GM21526 (cell line): ENCODE measurements around the gene CRELD2.
"Not testable (repeated sequence)": the region's sequence is repeated elsewhere in the genome, so short reads cannot be mapped to it uniquely, and the experiment has no call there.

Source experiments
- ATAC-seq: cut with Tn5 transposase; IDR thresholded peaks from one replicate; pipeline ENCODE4 v1.9.1; 2021; ENCODE audit warnings: moderate library complexity; ENCODE audit not compliant: unreplicated experiment, low FRiP score

CRELD2 gene

GRCh38 chr22:49942565-49943404, 24.4 kb downstream of the CRELD2 start:
- no peak for ATAC-seq

GRCh38 chr22:49943405-49943765, 25.0 kb downstream of the CRELD2 start:
- ATAC-seq, result no peak

DNA sequence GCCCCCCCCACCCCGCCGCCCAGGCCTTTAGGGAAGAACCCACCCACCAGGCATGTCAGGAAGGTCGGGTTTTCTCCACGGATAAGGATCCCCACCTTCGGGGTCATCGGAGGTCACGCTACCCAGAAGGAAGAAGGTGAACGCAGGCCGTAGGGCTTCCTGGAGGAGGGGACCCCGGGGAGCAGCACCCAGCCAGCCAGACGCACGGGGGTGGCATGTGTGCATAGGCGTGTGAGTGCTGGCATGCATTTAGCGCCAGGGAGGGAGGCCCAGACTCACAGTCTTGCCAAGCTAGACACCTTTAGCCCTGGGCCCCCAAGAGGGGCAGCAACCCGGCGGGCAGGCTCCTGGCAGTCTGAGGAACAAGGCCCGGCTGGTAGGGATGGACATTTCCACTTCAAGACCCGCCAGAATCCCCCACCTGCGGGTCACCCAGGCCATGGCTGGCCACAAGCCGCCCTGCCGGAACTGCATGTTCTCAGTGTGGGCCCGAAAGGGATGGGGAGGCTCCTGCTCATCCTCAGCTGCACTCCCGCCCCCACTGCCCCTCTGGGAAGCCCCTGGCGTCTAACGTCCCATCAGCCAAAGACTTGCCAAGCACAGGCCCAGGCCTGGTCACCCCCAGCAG, 25.5 kb downstream of the CRELD2 start:
- ATAC-seq, result no peak

DNA sequence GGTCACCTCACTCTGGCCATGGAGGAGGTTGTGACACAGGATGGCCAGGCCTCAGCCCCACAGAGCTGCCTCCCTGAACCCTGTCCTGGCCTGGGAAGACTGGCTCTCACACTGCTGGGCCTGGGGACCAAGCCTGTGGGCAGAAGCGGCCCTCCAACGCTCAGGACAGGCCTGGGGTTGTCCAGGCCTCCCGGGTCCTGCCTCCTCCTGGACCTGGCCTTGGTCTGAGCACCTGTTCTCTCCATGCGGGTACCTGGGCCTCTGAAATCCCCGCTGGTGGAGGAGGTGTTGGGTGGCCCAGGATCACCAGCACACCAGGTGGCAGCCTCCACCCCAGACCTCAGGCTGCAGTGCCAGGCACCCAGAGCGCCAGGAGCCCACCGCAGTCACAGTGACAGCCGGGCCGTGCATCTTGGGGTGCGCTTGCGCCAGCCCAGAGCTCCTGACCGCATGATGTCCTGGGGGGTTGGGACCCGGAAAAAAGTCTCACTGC, 26.0 kb downstream of the CRELD2 start:
- no peak for ATAC-seq

DNA sequence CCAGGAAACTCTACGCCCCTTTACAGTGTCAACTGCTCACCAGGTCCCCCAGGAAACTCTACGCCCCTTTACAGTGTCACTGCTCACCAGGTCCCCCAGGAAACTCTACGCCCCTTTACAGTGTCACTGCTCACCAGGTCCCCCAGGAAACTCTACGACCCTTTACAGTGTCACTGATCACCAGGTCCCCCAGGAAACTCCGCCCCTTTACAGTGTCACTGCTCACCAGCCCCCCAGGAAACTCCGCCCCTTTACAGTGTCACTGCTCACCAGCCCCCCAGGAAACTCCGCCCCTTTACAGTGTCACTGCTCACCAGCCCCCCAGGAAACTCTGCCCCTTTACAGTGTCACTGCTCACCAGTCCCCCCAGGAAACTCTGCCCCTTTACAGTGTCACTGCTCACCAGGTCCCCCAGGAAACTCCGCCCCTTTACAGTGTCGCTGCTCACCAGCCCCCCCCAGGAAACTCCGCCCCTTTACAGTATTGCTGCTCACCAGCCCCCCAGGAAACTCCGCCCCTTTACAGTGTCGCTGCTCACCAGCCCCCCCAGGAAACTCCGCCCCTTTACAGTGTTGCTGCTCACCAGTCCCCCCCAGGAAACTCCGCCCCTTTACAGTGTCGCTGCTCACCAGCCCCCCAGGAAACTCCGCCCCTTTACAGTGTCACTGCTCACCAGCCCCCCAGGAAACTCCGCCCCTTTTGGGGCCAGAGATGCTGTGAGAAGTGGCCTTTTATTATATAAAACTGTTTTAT, 26.8 kb downstream of the CRELD2 start:
- ATAC-seq, result not testable (repeated sequence)

GRCh38 chr22:49946612-49947295, 28.3 kb downstream of the CRELD2 start:
- no peak for ATAC-seq

DNA sequence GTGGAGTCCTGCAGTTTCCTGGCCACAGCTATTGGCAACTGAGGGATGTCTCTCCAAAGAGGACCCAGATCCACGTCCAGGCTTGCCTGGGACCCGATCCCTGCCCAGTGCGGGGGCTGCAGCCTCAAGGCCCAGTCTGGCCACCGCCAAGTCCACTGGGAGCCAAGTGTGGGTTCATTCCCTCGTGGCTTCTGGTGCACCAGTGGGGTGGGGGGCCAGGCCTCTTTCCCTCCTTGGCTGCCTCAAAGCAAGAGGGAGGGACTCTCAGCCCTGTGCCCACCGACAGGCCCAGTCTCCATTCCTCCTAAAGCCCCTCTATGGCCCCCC, 28.8 kb downstream of the CRELD2 start:
- ATAC-seq, result no peak

DNA sequence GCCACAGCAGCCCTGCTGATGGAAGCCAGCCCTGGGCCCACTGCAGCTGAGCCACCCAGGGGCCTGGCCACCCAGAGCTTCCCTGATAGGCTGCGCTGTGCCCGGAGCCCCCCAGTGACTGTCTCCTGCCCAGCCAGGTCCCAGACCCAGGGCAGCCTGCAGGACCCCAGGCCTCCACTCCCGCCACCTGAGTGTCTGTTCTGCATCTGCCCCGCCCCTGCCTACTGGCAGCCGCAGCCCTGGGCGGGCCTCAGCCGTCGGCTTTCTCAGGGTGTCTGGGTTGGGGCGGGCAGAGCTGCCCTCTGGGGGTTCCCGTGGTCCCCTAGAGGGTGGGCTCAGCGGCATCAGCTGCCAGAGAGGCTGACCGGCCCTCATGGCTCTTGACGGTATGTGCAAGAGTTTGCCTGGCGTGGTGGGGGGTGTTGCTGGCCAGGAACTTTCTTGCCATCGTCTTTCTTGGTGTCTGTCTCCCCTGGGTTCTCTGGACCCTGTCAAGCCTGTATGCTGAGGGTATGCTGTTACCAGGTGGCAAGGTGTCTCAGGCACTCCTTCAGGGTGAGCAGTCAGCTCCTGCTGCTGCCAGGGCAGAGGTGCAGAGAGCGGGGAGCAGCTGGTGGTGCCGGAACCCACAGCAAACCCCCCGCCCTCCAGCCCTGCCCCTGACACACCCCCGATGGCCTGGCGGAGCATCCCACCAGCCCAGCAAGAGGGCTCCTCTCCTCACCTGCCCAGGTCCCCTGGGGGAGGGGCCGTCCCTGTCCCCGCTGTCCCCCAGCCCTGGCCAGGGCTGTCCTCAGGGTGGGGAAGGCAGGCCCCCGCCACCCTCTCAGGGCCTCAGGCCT, 29.9 kb downstream of the CRELD2 start:
- no peak for ATAC-seq

DNA sequence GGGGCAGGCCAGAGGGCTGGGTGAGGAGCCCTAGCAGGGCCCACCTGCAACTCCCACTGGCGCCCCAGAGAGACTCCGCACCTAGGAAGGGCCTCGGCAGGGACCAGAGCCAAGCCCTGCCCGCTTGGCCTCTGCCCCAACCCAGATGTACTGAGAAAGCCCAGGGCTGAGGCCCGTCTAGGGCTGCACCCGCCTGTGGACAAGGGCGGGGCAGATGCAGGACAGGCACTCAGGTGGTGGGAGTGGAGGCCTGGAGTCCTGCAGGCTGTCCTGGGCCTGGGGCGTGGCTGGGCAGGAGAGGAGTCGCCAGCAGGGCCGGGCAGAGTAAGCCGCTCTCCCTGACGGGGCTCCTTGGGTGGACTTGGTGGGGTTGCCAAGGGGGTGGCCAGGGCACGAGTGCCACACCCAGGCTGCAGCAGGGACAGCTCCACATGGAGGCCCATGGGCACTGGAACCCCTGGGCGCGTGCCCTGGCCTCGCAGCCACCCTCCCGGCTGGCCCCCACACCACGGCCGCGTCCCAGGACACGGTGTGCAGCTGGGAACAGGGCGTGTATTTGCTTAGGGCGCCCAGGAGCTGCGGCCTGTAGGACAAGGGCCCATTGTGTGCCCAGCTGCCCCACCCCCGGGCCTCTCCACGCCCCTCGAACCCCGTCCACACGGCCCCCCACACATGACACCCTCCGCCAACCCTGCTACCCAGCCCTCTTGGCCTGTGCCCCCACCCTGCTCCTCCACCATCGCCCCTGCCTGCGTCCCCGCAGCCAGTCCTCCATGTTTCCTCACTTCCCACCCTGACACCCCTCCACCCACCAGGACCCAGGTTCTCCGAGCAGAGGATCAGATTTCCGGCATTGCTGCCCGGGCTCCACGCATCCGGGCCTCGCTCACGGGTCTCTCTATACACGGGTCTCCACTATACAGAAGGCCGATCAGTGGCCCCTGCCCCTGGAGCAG, 30.8 kb downstream of the CRELD2 start:
- ATAC-seq, result no peak

- ATAC-seq, result no peak
Measured at GRCh38 chr22:49949914-49950292, 31.5 kb downstream of the CRELD2 start.

- no peak for ATAC-seq
Measured at GRCh38 chr22:49950396-49950994, 32.1 kb downstream of the CRELD2 start.

- no peak for ATAC-seq
Measured at GRCh38 chr22:49951000-49951677, 32.7 kb downstream of the CRELD2 start.

DNA sequence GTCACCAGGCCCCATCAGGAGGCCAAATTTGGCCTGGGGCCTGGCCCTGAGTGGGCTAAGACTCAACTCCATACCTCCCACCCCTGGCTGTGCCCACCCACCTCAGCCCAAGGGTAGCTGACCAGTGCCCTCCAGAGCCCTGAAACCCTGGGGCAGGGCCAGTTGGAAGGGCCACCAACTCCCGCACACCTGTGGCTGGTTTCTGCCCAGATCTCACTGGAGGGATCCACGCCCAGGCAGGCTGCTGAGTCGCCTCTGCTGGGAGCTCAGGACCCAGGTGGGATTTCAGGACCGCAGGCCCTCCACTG, 33.2 kb downstream of the CRELD2 start:
- no peak for ATAC-seq

DNA sequence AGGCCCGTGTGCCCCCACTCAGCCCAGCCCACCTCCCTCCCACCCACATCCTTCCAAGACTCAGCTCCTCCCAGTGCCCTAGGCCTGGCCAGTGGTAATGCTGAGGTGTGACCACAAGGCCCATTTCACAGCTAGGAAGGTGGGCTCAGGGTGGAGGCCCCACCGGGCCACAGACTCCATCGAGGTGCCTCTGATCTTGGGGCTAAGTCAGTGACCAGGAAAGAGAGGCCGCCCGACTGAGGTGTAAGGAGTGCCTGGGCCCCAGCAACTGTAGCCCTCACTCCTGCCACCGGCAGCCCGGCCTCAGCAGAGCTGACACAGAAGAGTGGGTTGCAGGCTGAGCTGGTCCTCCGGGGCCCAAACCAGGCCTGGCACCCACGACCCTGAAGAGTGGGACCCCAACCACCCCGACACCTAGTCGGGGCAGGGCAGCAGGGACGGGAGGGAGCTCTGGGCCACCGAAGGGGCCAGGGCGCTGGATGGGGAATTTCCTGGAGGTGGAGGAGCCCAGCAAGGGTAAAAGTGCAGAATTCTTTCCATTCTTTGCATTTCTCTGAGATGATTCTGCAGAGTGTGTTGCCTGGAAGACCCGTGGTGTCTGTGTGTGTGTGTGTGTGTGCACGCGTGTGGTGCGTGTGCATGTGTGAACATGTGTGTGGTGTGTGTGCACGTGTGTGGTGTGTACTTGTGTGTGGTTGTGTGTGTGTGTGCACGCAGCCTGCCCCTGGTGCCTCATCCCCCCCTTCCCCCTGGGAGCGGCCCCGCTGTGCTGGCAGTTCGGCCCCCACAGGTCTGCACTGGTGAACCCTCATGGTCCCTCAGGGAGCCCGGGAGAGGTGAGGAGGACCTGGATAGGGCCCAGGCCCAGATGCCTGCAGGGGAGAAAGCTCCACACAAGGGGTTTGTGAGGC, 33.8 kb downstream of the CRELD2 start:
- no peak for ATAC-seq

DNA sequence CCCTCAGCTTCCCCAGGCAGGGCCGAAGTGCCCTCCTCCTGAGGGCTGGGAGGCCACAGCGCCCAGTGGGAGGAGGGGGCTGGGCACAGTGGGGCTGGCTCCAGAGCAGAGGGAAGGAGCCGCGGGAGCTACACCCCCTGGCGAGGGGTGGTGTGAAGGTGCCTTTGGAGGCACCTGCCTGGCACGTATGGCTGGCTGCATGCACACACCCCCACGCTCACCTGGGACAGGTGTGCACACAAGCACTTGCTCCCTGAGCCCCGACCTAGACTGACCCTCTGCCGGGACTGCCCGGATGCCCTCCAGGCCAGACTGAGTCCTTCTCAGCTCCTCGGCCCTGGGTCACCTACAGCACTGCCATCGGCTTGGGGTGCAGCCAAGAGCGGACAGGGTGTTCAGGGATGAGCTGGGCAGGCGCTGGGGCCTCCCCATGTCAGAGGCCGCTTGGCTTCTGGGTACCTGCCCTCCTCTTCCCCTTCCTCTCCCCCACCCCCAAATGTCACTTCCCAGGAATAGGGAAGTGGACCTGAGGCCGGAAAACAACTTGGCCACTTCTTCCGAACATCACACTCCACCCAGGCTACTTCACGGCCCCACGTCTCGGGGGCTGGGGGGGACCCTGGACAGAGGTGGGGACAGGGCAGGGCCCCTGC, 34.7 kb downstream of the CRELD2 start:
- ATAC-seq, result no peak

- no peak for ATAC-seq
Measured at GRCh38 chr22:49953680-49954344, 35.4 kb downstream of the CRELD2 start.
